GM10266 (cell line): ENCODE results near the gene FOCAD.
"Not testable (repeated sequence)": the region's sequence is repeated elsewhere in the genome, so short reads cannot be mapped to it uniquely, and the experiment has no call there.

Experiments
- DNase-seq: peaks from one replicate; pipeline ENCODE4 v3.0.0; 2012; ENCODE audit errors: extremely low spot score
- CTCF ChIP-seq: IDR thresholded peaks from 2 replicates; pipeline ENCODE4 v1.5.1; 2012; ENCODE audit warnings: mild to moderate bottlenecking, low read depth; ENCODE audit not compliant: control insufficient read depth, insufficient read depth; ENCODE audit errors: missing control alignments

Gene FOCAD

GRCh38 chr9:20658677-20659473 is 25.2 kb upstream of the FOCAD start:
- no peak for DNase-seq
- no peak for TF ChIP-seq CTCF

DNA sequence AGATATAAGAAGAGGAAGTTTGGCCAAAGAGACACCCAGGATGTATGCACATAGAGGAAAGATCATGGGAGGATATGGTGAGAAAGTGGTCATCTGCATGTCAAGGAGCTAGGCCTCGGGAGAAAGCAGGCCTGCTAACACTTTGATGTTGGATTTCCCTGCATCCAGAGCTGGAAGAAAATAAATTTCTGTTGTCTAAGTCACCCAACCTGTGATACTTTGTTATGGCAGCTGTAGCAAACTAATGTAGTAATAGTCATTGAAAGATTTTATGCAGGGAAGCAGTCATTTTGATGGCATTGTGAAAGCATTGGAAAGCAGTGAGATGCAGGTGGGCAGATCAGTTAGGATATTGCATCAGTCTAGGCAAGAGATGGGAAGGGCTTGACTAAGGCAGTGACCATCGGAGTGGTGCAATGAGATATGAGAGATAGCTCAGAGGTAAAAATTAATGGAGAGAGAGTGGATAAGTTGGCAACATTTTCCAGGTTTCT is 24.5 kb upstream of the FOCAD start:
- TF ChIP-seq CTCF, result no peak
- no peak for DNase-seq

DNA sequence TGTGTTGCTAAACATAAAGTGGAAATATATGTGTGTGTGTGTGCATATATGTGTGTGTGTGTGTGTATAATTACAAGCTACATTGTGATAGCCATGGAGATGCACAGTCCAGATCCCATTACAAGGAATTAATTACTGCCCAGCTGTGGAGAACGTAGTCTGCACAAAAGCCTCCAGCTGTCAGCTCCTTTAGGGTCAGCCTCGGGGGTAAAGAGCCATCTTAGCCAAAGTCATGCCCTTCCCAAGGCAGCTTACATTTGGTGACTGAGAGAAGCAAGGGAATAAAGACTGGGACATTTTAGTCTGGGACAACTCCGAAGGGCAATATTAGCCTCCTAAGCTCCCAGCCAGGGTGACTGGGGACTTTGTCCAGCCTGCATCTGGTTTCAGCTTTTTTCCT is 21.9 kb upstream of the FOCAD start:
- TF ChIP-seq CTCF, result no peak
- no peak for DNase-seq

DNA sequence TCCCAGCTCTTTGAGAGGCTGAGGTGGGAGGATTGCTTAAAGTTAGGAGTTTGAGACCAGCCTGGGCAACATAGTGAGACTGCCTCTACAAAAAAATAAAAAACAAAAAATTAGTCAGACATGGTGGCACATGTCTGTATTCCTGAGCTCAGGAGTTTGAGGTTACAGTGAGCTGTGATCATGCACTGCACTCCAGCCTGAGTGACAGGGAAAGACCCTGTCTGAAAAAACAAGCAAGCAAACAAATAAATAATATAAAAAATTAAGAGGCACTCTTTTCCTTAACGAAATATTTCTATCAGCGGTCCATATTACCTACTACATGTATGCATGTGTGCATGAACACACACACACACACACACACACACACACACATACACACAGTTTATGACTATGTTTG is 20.9 kb upstream of the FOCAD start:
- no peak for TF ChIP-seq CTCF
- no peak for DNase-seq

GRCh38 chr9:20664501-20664900 is 19.6 kb upstream of the FOCAD start:
- DNase-seq, result no peak
- no peak for TF ChIP-seq CTCF

- no peak for TF ChIP-seq CTCF
- no peak for DNase-seq
Observed at GRCh38 chr9:20670395-20670794, 13.7 kb upstream of the FOCAD start.

DNA sequence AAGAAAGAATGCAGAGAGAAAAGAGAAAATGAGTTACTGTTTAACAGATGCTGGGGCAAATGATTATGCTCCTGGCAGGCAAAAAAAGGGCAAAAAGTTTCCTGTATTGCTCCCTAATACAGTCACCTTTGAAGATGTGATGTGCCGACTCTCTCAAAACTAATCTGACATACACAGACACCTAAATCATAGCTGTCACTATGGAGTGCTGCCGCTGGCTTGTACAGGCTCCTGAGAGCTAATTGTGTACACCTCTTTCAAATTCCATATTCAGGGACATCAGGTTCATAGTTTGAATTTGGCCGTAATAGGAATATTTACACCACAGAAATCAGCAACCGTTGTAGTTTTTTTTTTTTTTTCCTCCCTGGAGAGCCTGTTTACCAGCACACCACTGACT is 12.4 kb upstream of the FOCAD start:
- TF ChIP-seq CTCF, result no peak
- DNase-seq, result no peak

GRCh38 chr9:20673537-20673936 is 10.5 kb upstream of the FOCAD start:
- DNase-seq, result not testable (repeated sequence)
